Stimulated activated CD4-positive, alpha-beta T cell treated with anti-CD3 and anti-CD28 coated beads, TNF-alpha, amount 100 ng/mL, for 48 hours (primary cell): ENCODE measurements around the gene NFKB1.
"Not testable (repeated sequence)": the region's sequence is repeated elsewhere in the genome, so short reads cannot be mapped to it uniquely, and the experiment has no call there.

Experiments used
- DNase-seq, 3 donors: peaks; one replicate each; pipeline ENCODE4 v3.0.0-alpha.2; 2020; ENCODE audit warnings: low read depth in 3 of 3

The NFKB1 gene

GRCh38 chr4:102565696-102566095 is 64.5 kb downstream of the NFKB1 start:
- DNase-seq: no peak

GRCh38 chr4:102566426-102566825 is 65.3 kb downstream of the NFKB1 start:
- no peak for DNase-seq

- no peak for DNase-seq
These were observed 66.3 kb downstream of the NFKB1 start for GRCh38 chr4:102567427-102567826.

GRCh38 chr4:102569200-102569599 is 68.0 kb downstream of the NFKB1 start:
- no peak for DNase-seq

GRCh38 chr4:102570211-102570610 is 69.1 kb downstream of the NFKB1 start:
- not testable (repeated sequence) for DNase-seq

- DNase-seq: no peak
These were observed 71.3 kb downstream of the NFKB1 start for GRCh38 chr4:102572452-102572851.

GRCh38 chr4:102574317-102574716 is 73.2 kb downstream of the NFKB1 start:
- DNase-seq: no peak

GRCh38 chr4:102575369-102576129 is 74.4 kb downstream of the NFKB1 start:
- no peak for DNase-seq

- DNase-seq: no peak
These were observed 77.1 kb downstream of the NFKB1 start for GRCh38 chr4:102578270-102578669.

GRCh38 chr4:102578819-102579218 is 77.7 kb downstream of the NFKB1 start:
- DNase-seq: no peak

GRCh38 chr4:102579794-102580462 is 78.8 kb downstream of the NFKB1 start:
- DNase-seq: no peak

GRCh38 chr4:102580463-102580842 is 79.3 kb downstream of the NFKB1 start:
- DNase-seq: no peak

- DNase-seq: no peak
These were observed 82.9 kb downstream of the NFKB1 start for GRCh38 chr4:102584091-102584490.

GRCh38 chr4:102585329-102585728 is 84.2 kb downstream of the NFKB1 start:
- peak in 1 of 3 donors; percentile 20 for DNase-seq

GRCh38 chr4:102586002-102586643 is 85.0 kb downstream of the NFKB1 start:
- no peak for DNase-seq

- DNase-seq: no peak
These were observed 85.5 kb downstream of the NFKB1 start for GRCh38 chr4:102586644-102587021.

- DNase-seq: no peak
These were observed 88.6 kb downstream of the NFKB1 start for GRCh38 chr4:102589743-102590142.

- DNase-seq: no peak
These were observed 91.1 kb downstream of the NFKB1 start for GRCh38 chr4:102592256-102592655.

- DNase-seq: no peak
These were observed 92.0 kb downstream of the NFKB1 start for GRCh38 chr4:102593147-102593546.

GRCh38 chr4:102594000-102594399 is 92.8 kb downstream of the NFKB1 start:
- DNase-seq: no peak

GRCh38 chr4:102596532-102596931 is 95.4 kb downstream of the NFKB1 start:
- DNase-seq: no peak

GRCh38 chr4:102598086-102598761 is 97.1 kb downstream of the NFKB1 start:
- DNase-seq: no peak
